ENCODE results near the gene RSAD2.

GRCh38 chr2:6881046-6881445, 3.5 kb downstream of the RSAD2 start:
- TF ChIP-seq SOX15 (CRISPR knock-in tag; IDR thresholded peaks at IDR 0.05): no peak
- no peak for TF ChIP-seq CTCF (IDR thresholded peaks at IDR 0.05)
- no peak for TF ChIP-seq NR1H2 (CRISPR knock-in tag; IDR thresholded peaks at IDR 0.05)
- TF ChIP-seq KAT7 (CRISPR knock-in tag; IDR thresholded peaks at IDR 0.05; ENCODE audit: borderline replicate concordance): no peak
- TF ChIP-seq, protein P1, sequence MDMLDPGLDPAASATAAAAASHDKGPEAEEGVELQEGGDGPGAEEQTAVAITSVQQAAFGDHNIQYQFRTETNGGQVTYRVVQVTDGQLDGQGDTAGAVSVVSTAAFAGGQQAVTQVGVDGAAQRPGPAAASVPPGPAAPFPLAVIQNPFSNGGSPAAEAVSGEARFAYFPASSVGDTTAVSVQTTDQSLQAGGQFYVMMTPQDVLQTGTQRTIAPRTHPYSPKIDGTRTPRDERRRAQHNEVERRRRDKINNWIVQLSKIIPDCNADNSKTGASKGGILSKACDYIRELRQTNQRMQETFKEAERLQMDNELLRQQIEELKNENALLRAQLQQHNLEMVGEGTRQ (CRISPR knock-in tag; IDR thresholded peaks at IDR 0.05): no peak
- no peak for TF ChIP-seq NFYB (CRISPR knock-in tag; conservative IDR thresholded peaks at IDR 0.05; ENCODE audit: low read depth)
- TF ChIP-seq, protein P2, sequence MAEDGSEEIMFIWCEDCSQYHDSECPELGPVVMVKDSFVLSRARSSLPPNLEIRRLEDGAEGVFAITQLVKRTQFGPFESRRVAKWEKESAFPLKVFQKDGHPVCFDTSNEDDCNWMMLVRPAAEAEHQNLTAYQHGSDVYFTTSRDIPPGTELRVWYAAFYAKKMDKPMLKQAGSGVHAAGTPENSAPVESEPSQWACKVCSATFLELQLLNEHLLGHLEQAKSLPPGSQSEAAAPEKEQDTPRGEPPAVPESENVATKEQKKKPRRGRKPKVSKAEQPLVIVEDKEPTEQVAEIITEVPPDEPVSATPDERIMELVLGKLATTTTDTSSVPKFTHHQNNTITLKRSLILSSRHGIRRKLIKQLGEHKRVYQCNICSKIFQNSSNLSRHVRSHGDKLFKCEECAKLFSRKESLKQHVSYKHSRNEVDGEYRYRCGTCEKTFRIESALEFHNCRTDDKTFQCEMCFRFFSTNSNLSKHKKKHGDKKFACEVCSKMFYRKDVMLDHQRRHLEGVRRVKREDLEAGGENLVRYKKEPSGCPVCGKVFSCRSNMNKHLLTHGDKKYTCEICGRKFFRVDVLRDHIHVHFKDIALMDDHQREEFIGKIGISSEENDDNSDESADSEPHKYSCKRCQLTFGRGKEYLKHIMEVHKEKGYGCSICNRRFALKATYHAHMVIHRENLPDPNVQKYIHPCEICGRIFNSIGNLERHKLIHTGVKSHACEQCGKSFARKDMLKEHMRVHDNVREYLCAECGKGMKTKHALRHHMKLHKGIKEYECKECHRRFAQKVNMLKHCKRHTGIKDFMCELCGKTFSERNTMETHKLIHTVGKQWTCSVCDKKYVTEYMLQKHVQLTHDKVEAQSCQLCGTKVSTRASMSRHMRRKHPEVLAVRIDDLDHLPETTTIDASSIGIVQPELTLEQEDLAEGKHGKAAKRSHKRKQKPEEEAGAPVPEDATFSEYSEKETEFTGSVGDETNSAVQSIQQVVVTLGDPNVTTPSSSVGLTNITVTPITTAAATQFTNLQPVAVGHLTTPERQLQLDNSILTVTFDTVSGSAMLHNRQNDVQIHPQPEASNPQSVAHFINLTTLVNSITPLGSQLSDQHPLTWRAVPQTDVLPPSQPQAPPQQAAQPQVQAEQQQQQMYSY (CRISPR knock-in tag; IDR thresholded peaks at IDR 0.05): no peak
- no peak for TF ChIP-seq ZNF263 (CRISPR knock-in tag; IDR thresholded peaks at IDR 0.05; ENCODE audit: low read depth)

Data from WTC11 (cell line).